HG03378 (cell line): ENCODE measurements around the gene BAK1.
A peak's percentile ranks its signal among the peaks of the same experiment; 100 is the strongest.

Experiments used
- ATAC-seq: cut with Tn5 transposase; IDR thresholded peaks from one replicate; pipeline ENCODE4 v1.9.1; 2021; ENCODE audit warnings: mild to moderate bottlenecking, moderate library complexity; ENCODE audit not compliant: unreplicated experiment

Gene BAK1

GRCh38 chr6:33579828-33580714 is at the start of gene BAK1:
TSS of gene BAK1 (minus strand) at chr6:33580276. CDS start at chr6:33577604, 2,672 bp downstream.
- ATAC-seq = peak; percentile 74

GRCh38 chr6:33628401-33628964 is 48.4 kb upstream of the BAK1 start:
- ATAC-seq = no peak

GRCh38 chr6:33627876-33628275 is 47.8 kb upstream of the BAK1 start:
- no peak for ATAC-seq

GRCh38 chr6:33624856-33625255 is 44.8 kb upstream of the BAK1 start:
- ATAC-seq = no peak

GRCh38 chr6:33623895-33624381 is 43.9 kb upstream of the BAK1 start:
- ATAC-seq = no peak

GRCh38 chr6:33622456-33623431 is 42.7 kb upstream of the BAK1 start:
- no peak for ATAC-seq

- peak; percentile 7 for ATAC-seq
These were observed 41.8 kb upstream of the BAK1 start for GRCh38 chr6:33621711-33622388.

- ATAC-seq = peak; percentile 53
These were observed 41.0 kb upstream of the BAK1 start, which contains the start of gene ITPR3 for GRCh38 chr6:33620856-33621710. TSS of gene ITPR3 (plus strand) at chr6:33621322. CDS start at chr6:33621603, 281 bp downstream.

- no peak for ATAC-seq
These were observed 40.2 kb upstream of the BAK1 start for GRCh38 chr6:33620158-33620855.

- ATAC-seq = no peak
These were observed 39.2 kb upstream of the BAK1 start for GRCh38 chr6:33619166-33619840.

- ATAC-seq = no peak
These were observed 36.8 kb upstream of the BAK1 start for GRCh38 chr6:33616913-33617312.

GRCh38 chr6:33616113-33616512 is 36.0 kb upstream of the BAK1 start:
- no peak for ATAC-seq

GRCh38 chr6:33613795-33614168 is 33.7 kb upstream of the BAK1 start:
- ATAC-seq = no peak

GRCh38 chr6:33613146-33613794 is 33.2 kb upstream of the BAK1 start:
- no peak for ATAC-seq

GRCh38 chr6:33610779-33611732 is 31.0 kb upstream of the BAK1 start:
- ATAC-seq = no peak

- no peak for ATAC-seq
These were observed 30.0 kb upstream of the BAK1 start for GRCh38 chr6:33610067-33610466.

- no peak for ATAC-seq
These were observed 29.5 kb upstream of the BAK1 start for GRCh38 chr6:33609528-33609927.
